Measurements from ENCODE around the gene ZSWIM4.
A peak's percentile ranks its signal among the peaks of the same experiment; 100 is the strongest.
"Not testable (repeated sequence)": the region's sequence is repeated elsewhere in the genome, so short reads cannot be mapped to it uniquely, and the experiment has no call there.

Gene ZSWIM4

GRCh38 chr19:13774217-13775191 is 20.7 kb upstream of the ZSWIM4 start, which contains the start of gene C19orf53:
TSS of gene C19orf53 (plus strand) at chr19:13774456. CDS start at chr19:13774478, 22 bp downstream.
- ChIA-PET POLR2A (interaction anchor here (0.7 to 1.2 kb wide), 3 partner anchors 21 to 62 kb away, joined by 3 read pairs; partner anchors contain the start of gene ZSWIM4), CTCF (interaction anchor here (0.9 to 5.2 kb wide), 9 partner anchors 10 to 299 kb away, joined by 3 to 32 read pairs (median 3); no protein-coding TSS in a partner anchor)
- DNase-seq (ENCODE audit: extremely low spot score) = peak; percentile 94
- TF ChIP-seq CTCF (IDR thresholded peaks at IDR 0.05; ENCODE audit: control extremely low read depth, extremely low read depth, low read depth, missing control alignments) = no peak

DNA sequence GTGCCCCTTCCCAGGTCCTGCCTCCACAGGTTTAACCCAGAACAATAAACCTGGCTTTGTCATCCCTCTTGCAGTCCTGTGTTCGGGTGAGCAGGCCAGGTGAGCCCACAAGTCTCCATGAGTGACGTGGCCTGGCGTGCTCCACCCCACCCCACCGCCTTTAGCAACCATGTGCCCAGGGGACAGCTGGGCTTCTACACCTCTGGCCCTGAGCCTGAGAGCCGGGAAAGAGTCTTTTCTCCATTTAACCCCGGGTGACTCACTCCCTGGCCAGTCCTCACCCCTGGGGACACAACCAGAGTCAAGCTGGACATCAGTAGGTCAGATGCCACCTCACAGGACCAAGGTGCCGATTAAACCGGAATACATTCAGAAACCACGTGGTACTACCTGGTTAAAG is 16.8 kb upstream of the ZSWIM4 start:
- POLR2A ChIA-PET = no interaction called here
- no peak for TF ChIP-seq CTCF (IDR thresholded peaks at IDR 0.05; ENCODE audit: control extremely low read depth, extremely low read depth, low read depth, missing control alignments)
- CTCF ChIA-PET = interaction anchor here (7.3 kb wide), 1 partner anchor 84 kb away, joined by 78 read pairs; no protein-coding TSS in a partner anchor
- no peak for DNase-seq (ENCODE audit: extremely low spot score)

GRCh38 chr19:13778847-13779246 is 16.4 kb upstream of the ZSWIM4 start:
- CTCF ChIA-PET = interaction anchor here (7.3 kb wide), 1 partner anchor 84 kb away, joined by 78 read pairs; no protein-coding TSS in a partner anchor
- POLR2A ChIA-PET = interaction anchor here (0.6 kb wide), 1 partner anchor 595 kb away, joined by 3 read pairs; no protein-coding TSS in a partner anchor
- DNase-seq (ENCODE audit: extremely low spot score) = no peak
- TF ChIP-seq CTCF (IDR thresholded peaks at IDR 0.05; ENCODE audit: control extremely low read depth, extremely low read depth, low read depth, missing control alignments) = no peak

- CTCF ChIA-PET = interaction anchor here (7.3 kb wide), 1 partner anchor 83 kb away, joined by 78 read pairs; no protein-coding TSS in a partner anchor
- not testable (repeated sequence) for DNase-seq (ENCODE audit: extremely low spot score)
- POLR2A ChIA-PET = interaction anchor here (0.7 kb wide), 1 partner anchor 701 kb away, joined by 4 read pairs; no protein-coding TSS in a partner anchor
These were observed 15.4 kb upstream of the ZSWIM4 start for GRCh38 chr19:13779794-13780193.

- ChIA-PET CTCF (interaction anchor here (1.4 to 7.3 kb wide), 2 partner anchors 16 to 81 kb away, joined by 3 to 78 read pairs; no protein-coding TSS in a partner anchor), POLR2A (no interaction called here)
- DNase-seq (ENCODE audit: extremely low spot score) = no peak
- TF ChIP-seq CTCF (IDR thresholded peaks at IDR 0.05; ENCODE audit: control extremely low read depth, extremely low read depth, low read depth, missing control alignments) = no peak
These were observed 13.7 kb upstream of the ZSWIM4 start for GRCh38 chr19:13781547-13781946.

DNA sequence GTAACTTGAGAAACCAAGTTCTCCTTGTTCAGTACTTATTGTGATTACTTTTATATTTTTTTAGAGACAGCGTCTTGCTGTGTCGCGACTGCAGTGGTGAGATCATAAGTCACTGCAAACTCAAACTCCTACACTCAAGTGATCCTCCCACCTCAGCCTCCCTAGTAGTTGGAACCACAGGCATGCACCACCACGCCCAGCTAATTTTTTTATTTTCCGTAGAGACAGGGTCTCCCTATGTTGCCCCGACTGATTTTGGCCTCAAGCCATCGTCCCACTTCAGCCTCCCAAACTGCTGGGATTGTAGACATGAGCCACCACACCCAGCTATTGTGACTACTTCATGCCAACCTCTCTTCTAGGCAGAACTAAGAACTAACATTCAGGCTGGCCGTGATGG is 12.7 kb upstream of the ZSWIM4 start:
- CTCF ChIA-PET = interaction anchor here (3.3 to 7.3 kb wide), 3 partner anchors 9 to 89 kb away, joined by 15 to 78 read pairs (median 32); partner anchors contain the start of gene C19orf53
- POLR2A ChIA-PET = interaction anchor here (0.6 kb wide), 1 partner anchor 111 kb away, joined by 3 read pairs; no protein-coding TSS in a partner anchor
- no peak for TF ChIP-seq CTCF (IDR thresholded peaks at IDR 0.05; ENCODE audit: control extremely low read depth, extremely low read depth, low read depth, missing control alignments)
- DNase-seq (ENCODE audit: extremely low spot score) = no peak

All from GM10248 (cell line).